H9 (cell line): ENCODE data around the gene TRIM60. TPM values are rescaled to one million over a fixed set of nuclear protein-coding genes. Genes with fewer than 3 reads are reported as not detected.

Experiments
- DNase-seq: peaks from one replicate; pipeline ENCODE4 v3.0.0-alpha.2; 2017
- H2AFZ ChIP-seq: one replicate; pipeline ENCODE4 v1.6.1; 2013; ENCODE audit warnings: mild to moderate bottlenecking, low read length, control low read depth, moderate library complexity
- H2AK5ac ChIP-seq: 2 replicates; pipeline ENCODE4 v1.6.1; 2013; ENCODE audit warnings: low read length, control low read depth, mixed read lengths; ENCODE audit not compliant: insufficient read length
- H2BK120ac ChIP-seq: one replicate; pipeline ENCODE4 v1.6.1; 2013; ENCODE audit warnings: low read depth, mild to moderate bottlenecking, low read length, control low read depth, inconsistent platforms; ENCODE audit not compliant: poor library complexity, severe bottlenecking
- H2BK12ac ChIP-seq: 2 replicates; pipeline ENCODE4 v1.6.1; 2013; ENCODE audit warnings: low read length, control low read depth, mixed read lengths, low read depth; ENCODE audit not compliant: insufficient read length
- H2BK15ac ChIP-seq: 2 replicates; pipeline ENCODE4 v1.6.1; 2013; ENCODE audit warnings: low read depth, low read length, control low read depth
- H2BK20ac ChIP-seq: one replicate; pipeline ENCODE4 v1.6.1; 2013; ENCODE audit warnings: low read depth, mild to moderate bottlenecking, low read length, control low read depth, inconsistent platforms; ENCODE audit not compliant: poor library complexity, severe bottlenecking
- H2BK5ac ChIP-seq: 2 replicates; pipeline ENCODE4 v1.6.1; 2013; ENCODE audit warnings: low read length, control low read depth, mixed read lengths; ENCODE audit not compliant: insufficient read length
- H3K14ac ChIP-seq: 2 replicates; pipeline ENCODE4 v1.6.1; 2013; ENCODE audit warnings: low read length, control low read depth; ENCODE audit not compliant: insufficient read depth
- H3K18ac ChIP-seq: 2 replicates; pipeline ENCODE4 v1.6.1; 2013; ENCODE audit warnings: low read depth, mild to moderate bottlenecking, mixed read lengths, low read length, control low read depth; ENCODE audit not compliant: insufficient read length
- H3K23ac ChIP-seq: 2 replicates; pipeline ENCODE4 v1.6.1; 2013; ENCODE audit warnings: low read length, control low read depth, mixed read lengths, low read depth; ENCODE audit not compliant: insufficient read length
- H3K23me2 ChIP-seq: 2 replicates; pipeline ENCODE4 v1.6.1; 2013; ENCODE audit warnings: low read depth, mild to moderate bottlenecking, mixed read lengths, low read length, control low read depth; ENCODE audit not compliant: insufficient read length, poor library complexity, severe bottlenecking
- H3K27ac ChIP-seq: 2 replicates; pipeline ENCODE4 v1.5.1; 2013; ENCODE audit warnings: low read length, control low read depth, mixed read lengths, low read depth; ENCODE audit not compliant: insufficient read length
- H3K27me3 ChIP-seq: 2 replicates; pipeline ENCODE4 v1.6.1; 2013; ENCODE audit warnings: low read length, control low read depth, inconsistent platforms; ENCODE audit not compliant: insufficient read depth
- H3K4ac ChIP-seq: 2 replicates; pipeline ENCODE4 v1.6.1; 2013; ENCODE audit warnings: low read depth, mild to moderate bottlenecking, control low read depth, inconsistent platforms, low read length, moderate library complexity
- H3K4me1 ChIP-seq: 2 replicates; pipeline ENCODE4 v1.6.1; 2013; ENCODE audit warnings: low read length, control low read depth, inconsistent platforms; ENCODE audit not compliant: insufficient read depth
- H3K4me2 ChIP-seq: 2 replicates; pipeline ENCODE4 v1.6.1; 2013; ENCODE audit warnings: low read length, control low read depth, mixed read lengths; ENCODE audit not compliant: insufficient read length, insufficient read depth
- H3K56ac ChIP-seq: 2 replicates; pipeline ENCODE4 v1.6.1; 2013; ENCODE audit warnings: low read depth, mild to moderate bottlenecking, mixed read lengths, low read length, control low read depth; ENCODE audit not compliant: insufficient read length
- H3K79me1 ChIP-seq: 2 replicates; pipeline ENCODE4 v1.6.1; 2013; ENCODE audit warnings: low read depth, mild to moderate bottlenecking, moderate library complexity, low read length, control low read depth, inconsistent platforms; ENCODE audit not compliant: insufficient read depth, poor library complexity, severe bottlenecking
- H3K79me2 ChIP-seq: 2 replicates; pipeline ENCODE4 v1.6.1; 2013; ENCODE audit warnings: low read length, control low read depth, inconsistent platforms; ENCODE audit not compliant: insufficient read depth
- H3K9ac ChIP-seq: 2 replicates; pipeline ENCODE4 v1.6.1; 2013; ENCODE audit warnings: low read length, control low read depth, mixed read lengths; ENCODE audit not compliant: insufficient read length; ENCODE audit errors: extremely low read depth
- H3K9me3 ChIP-seq: one replicate; pipeline ENCODE4 v1.6.1; 2013; ENCODE audit warnings: low read depth, low read length, inconsistent platforms; ENCODE audit not compliant: control insufficient read depth
- H3T11ph ChIP-seq: one replicate; pipeline ENCODE4 v1.6.1; 2013; ENCODE audit warnings: mild to moderate bottlenecking, low read length, control low read depth, inconsistent platforms
- H4K20me1 ChIP-seq: one replicate; pipeline ENCODE4 v1.6.1; 2013; ENCODE audit not compliant: control insufficient read depth, insufficient read length, insufficient read depth
- H4K5ac ChIP-seq: 2 replicates; pipeline ENCODE4 v1.6.1; 2013; ENCODE audit warnings: low read depth, mild to moderate bottlenecking, mixed read lengths, low read length, control low read depth; ENCODE audit not compliant: insufficient read length
- H4K8ac ChIP-seq: replicated peaks from 2 replicates; pipeline ENCODE4 v1.6.1; 2013; ENCODE audit warnings: low read length, control low read depth, mixed read lengths, low read depth; ENCODE audit not compliant: insufficient read length
- H4K91ac ChIP-seq: 2 replicates; pipeline ENCODE4 v1.6.1; 2013; ENCODE audit warnings: low read depth, mild to moderate bottlenecking, moderate library complexity, mixed read lengths, low read length, control low read depth; ENCODE audit not compliant: insufficient read length
- H3K27ac Mint-ChIP-seq, 3 experiments: 2 replicates in 2 of 3; 3 replicates in 1 of 3; pipeline ENCODE4 v1.8.0; 2020 to 2021; ENCODE audit warnings: mixed read lengths in 3 of 3, mild to moderate bottlenecking in 1 of 3, moderate library complexity in 1 of 3
- H3K27me3 Mint-ChIP-seq: 2 replicates; pipeline ENCODE4 v1.8.0; 2021; ENCODE audit warnings: low read depth, mild to moderate bottlenecking, moderate library complexity, mixed read lengths
- H3K36me3 Mint-ChIP-seq, 3 experiments: 2 replicates in 2 of 3; 3 replicates in 1 of 3; pipeline ENCODE4 v1.8.0; 2020 to 2021; ENCODE audit warnings: low read depth in 3 of 3, mixed read lengths in 3 of 3; ENCODE audit not compliant: insufficient read depth in 1 of 3
- H3K4me1 Mint-ChIP-seq, 2 experiments: 2 replicates each; pipeline ENCODE4 v1.8.0; 2020; ENCODE audit warnings: mixed read lengths in 2 of 2
- H3K4me3 Mint-ChIP-seq, 2 experiments: 2 replicates in 1 of 2; 3 replicates in 1 of 2; pipeline ENCODE4 v1.8.0; 2020 to 2021; ENCODE audit warnings: mild to moderate bottlenecking in 2 of 2, mixed read lengths in 2 of 2, moderate library complexity in 1 of 2
- H3K9me3 Mint-ChIP-seq, 2 experiments: 2 replicates in 1 of 2; 3 replicates in 1 of 2; pipeline ENCODE4 v1.8.0; 2020; ENCODE audit warnings: mild to moderate bottlenecking in 2 of 2, mixed read lengths in 2 of 2, moderate library complexity in 1 of 2
- WGBS: extraction: QIAGEN DNeasy Blood & Tissue Kit; methylation state at CpG from one replicate; pipeline ENCODE4 v1.1.7; 2013; ENCODE audit warnings: missing lambda C conversion rate, low lambda C conversion rate, mixed read lengths; ENCODE audit not compliant: insufficient read length; ENCODE audit errors: extremely low coverage; 5-methylcytosine and 5-hydroxymethylcytosine counted together
- total RNA-seq: library from RNA; stranded (reverse); gene quantifications from 2 replicates; pipeline ENCODE4 v1.2.1, GENCODE V29; 2021
- TF ChIP-seq, protein P1 (sequence below): fragments of 200-600 bp; sonication (generic); conservative IDR thresholded peaks from 3 replicates; pipeline ENCODE4 v1.8.0; 2021; ENCODE audit warnings: antibody characterized with exemption, mild to moderate bottlenecking

The TRIM60 gene
- total RNA-seq, 1 experiment from 2014 or later, result not detected

DNA sequence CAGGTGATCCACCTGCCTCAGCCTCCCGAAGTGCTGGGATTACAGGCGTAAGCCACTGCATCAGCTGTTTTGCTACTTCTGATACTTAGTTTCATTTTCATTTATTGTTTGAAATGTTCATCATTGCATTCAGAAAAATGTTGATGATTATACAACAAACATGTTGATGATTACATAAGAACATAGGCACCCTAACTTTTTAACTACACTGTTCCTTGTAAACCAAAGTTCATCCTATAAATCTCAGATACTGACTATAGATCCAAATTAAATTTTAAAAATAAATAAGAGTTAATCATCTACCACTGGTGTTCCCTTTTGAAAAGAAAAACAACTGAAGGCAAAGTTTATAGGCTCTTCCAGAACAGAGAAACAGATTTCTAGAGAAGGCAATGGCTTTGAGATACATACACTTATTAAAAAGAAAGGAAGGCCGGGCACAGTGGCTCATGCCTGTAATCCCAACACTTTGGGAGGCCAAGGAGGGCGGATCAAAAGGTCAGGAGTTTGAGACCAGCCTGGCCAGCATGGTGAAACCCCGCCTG is 45.3 kb downstream of the TRIM60 start:
- no peaks in the 10 kb centered on the region for H3K27me3 ChIP-seq
- Mint-ChIP-seq H3K4me3 (no peak overlapping the region), H3K36me3 (peaks cover 3 to 11% (median 9%) of the 10 kb centered on the region in 3 experiments; a peak in 4 of 7 replicates), H3K4me1 (peaks cover 13 to 15% of the 10 kb centered on the region in 2 experiments), H3K27me3 (no peaks in the 10 kb centered on the region), H3K9me3 (no peaks in the 10 kb centered on the region), H3K27ac (no peak overlapping the region; a peak in 1 of 7 replicates)
- no peaks in the 10 kb centered on the region for H3K79me1 ChIP-seq
- TF ChIP-seq, protein P1, sequence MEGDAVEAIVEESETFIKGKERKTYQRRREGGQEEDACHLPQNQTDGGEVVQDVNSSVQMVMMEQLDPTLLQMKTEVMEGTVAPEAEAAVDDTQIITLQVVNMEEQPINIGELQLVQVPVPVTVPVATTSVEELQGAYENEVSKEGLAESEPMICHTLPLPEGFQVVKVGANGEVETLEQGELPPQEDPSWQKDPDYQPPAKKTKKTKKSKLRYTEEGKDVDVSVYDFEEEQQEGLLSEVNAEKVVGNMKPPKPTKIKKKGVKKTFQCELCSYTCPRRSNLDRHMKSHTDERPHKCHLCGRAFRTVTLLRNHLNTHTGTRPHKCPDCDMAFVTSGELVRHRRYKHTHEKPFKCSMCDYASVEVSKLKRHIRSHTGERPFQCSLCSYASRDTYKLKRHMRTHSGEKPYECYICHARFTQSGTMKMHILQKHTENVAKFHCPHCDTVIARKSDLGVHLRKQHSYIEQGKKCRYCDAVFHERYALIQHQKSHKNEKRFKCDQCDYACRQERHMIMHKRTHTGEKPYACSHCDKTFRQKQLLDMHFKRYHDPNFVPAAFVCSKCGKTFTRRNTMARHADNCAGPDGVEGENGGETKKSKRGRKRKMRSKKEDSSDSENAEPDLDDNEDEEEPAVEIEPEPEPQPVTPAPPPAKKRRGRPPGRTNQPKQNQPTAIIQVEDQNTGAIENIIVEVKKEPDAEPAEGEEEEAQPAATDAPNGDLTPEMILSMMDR, result no peak
- no CpG with 5 or more reads among the region's 5 CpGs for WGBS
- H3K4ac ChIP-seq, result no peak overlapping the region
- no peak overlapping the region for H3K56ac ChIP-seq
- no peak overlapping the region for H2AFZ ChIP-seq
- no peaks in the 10 kb centered on the region for H3K4me1 ChIP-seq
- H3K9ac ChIP-seq, result no peak overlapping the region
- H4K91ac ChIP-seq, result no peak overlapping the region
- H3T11ph ChIP-seq, result no peak overlapping the region
- no peak overlapping the region for H3K18ac ChIP-seq
- no peak overlapping the region for H2BK120ac ChIP-seq
- no peak overlapping the region for H2BK15ac ChIP-seq
- no peak overlapping the region for H4K8ac ChIP-seq
- H4K20me1 ChIP-seq, result no peaks in the 10 kb centered on the region
- no peak overlapping the region for H3K23ac ChIP-seq
- H4K5ac ChIP-seq, result no peak overlapping the region
- no peak overlapping the region for H2BK12ac ChIP-seq
- no peak overlapping the region for H3K14ac ChIP-seq
- H2BK5ac ChIP-seq, result no peak overlapping the region
- no peaks in the 10 kb centered on the region for H3K9me3 ChIP-seq
- no peak overlapping the region for H3K27ac ChIP-seq
- no peak overlapping the region for H3K4me2 ChIP-seq
- no peak overlapping the region for H2AK5ac ChIP-seq
- H3K23me2 ChIP-seq, result no peaks in the 10 kb centered on the region
- H2BK20ac ChIP-seq, result no peak overlapping the region
- DNase-seq, result no peak
- H3K79me2 ChIP-seq, result no peaks in the 10 kb centered on the region
